HL-60 (cell line): ENCODE data around the gene IPPK.

Experiments
- DNase-seq, 2 experiments: peaks; one replicate each; pipeline ENCODE4 v3.0.0-alpha.2; 2010 to 2020; ENCODE audit warnings: low read depth in 1 of 2, low spot score in 1 of 2
- H3K27ac ChIP-seq: fragments of 250-450 bp; sonication (Bioruptor Pico); replicated peaks from 2 replicates; pipeline ENCODE4 v1.5.1; 2020; ENCODE audit warnings: mild to moderate bottlenecking, moderate library complexity
- H3K27me3 ChIP-seq: fragments of 250-450 bp; sonication (Bioruptor Pico); 2 replicates; pipeline ENCODE4 v1.5.1; 2021; ENCODE audit warnings: mild to moderate bottlenecking, moderate library complexity; ENCODE audit not compliant: insufficient read depth, poor library complexity, severe bottlenecking
- H3K4me3 ChIP-seq: replicated peaks from 2 replicates; pipeline ENCODE4 v1.5.1; 2011; ENCODE audit warnings: mild to moderate bottlenecking, control low read depth, low read length; ENCODE audit not compliant: insufficient read depth
- CTCF ChIP-seq: IDR thresholded peaks from one replicate; pipeline ENCODE4 v1.5.1; 2011; ENCODE audit warnings: low read length, control low read depth, inconsistent platforms; ENCODE audit not compliant: insufficient read depth
- GABPA ChIP-seq: IDR thresholded peaks from 2 replicates; pipeline ENCODE4 v1.6.1; 2012; ENCODE audit warnings: low read depth
- POLR2AphosphoS5 ChIP-seq: IDR thresholded peaks from 2 replicates; pipeline ENCODE4 v1.6.1; 2012; ENCODE audit warnings: low read depth
- REST ChIP-seq: IDR thresholded peaks from 2 replicates; pipeline ENCODE4 v1.6.1; 2012; ENCODE audit warnings: low read depth; ENCODE audit not compliant: insufficient replicate concordance
- SPI1 ChIP-seq: IDR thresholded peaks from 2 replicates; pipeline ENCODE4 v1.6.1; 2012; ENCODE audit warnings: low read depth, mild to moderate bottlenecking, borderline replicate concordance

IPPK gene

GRCh38 chr9:92652461-92652860 is 17.5 kb downstream of the IPPK start:
- TF ChIP-seq CTCF (no peak), GABPA (no peak), SPI1 (no peak), POLR2AphosphoS5 (no peak), REST (no peak)

GRCh38 chr9:92650839-92651621 is 18.9 kb downstream of the IPPK start:
- TF ChIP-seq GABPA (no peak), POLR2AphosphoS5 (no peak), REST (no peak), SPI1 (no peak), CTCF (no peak)
- no peak for DNase-seq

More at GRCh38 chr9:92652461-92652860, 17.5 kb downstream of the IPPK start:
- no peak for DNase-seq
- Histone ChIP-seq H3K4me3 (no peak overlapping the region), H3K27ac (no peak overlapping the region), H3K27me3 (no peaks in the 10 kb centered on the region)

GRCh38 chr9:92650296-92650695 is 19.6 kb downstream of the IPPK start:
- no peak for TF ChIP-seq SPI1
- no peak for TF ChIP-seq REST
- TF ChIP-seq POLR2AphosphoS5 = no peak
- TF ChIP-seq CTCF = no peak
- TF ChIP-seq GABPA = no peak
- DNase-seq = no peak
- Histone ChIP-seq H3K4me3 (no peak overlapping the region), H3K27ac (no peak overlapping the region), H3K27me3 (no peaks in the 10 kb centered on the region)

More at GRCh38 chr9:92650839-92651621, 18.9 kb downstream of the IPPK start:
- H3K27me3 ChIP-seq = no peaks in the 10 kb centered on the region
- no peak overlapping the region for H3K4me3 ChIP-seq
- no peak overlapping the region for H3K27ac ChIP-seq
